ENCODE measurements around the gene CLNS1A. TPM values are rescaled to one million over a fixed set of nuclear protein-coding genes. Genes with fewer than 3 reads are reported as not detected.

Gene CLNS1A
- total RNA-seq: 66.9 TPM
- 100 to 1,000 TPM in 3 of 4 donors, 10 to 100 TPM in 1; 92.2 to 131 (median 117) TPM for polyA plus RNA-seq

- H3K9me3 ChIP-seq (ENCODE audit: control insufficient read depth in 2 of 2, low read length in 2 of 2): peaks cover 0 to 3% of the 10 kb centered on the region in 2 experiments
- Mint-ChIP-seq H3K4me3 (peak within 1 kb of the TSS; percentile 85 to 96 (median 94)), H3K27ac (peak within 1 kb of the TSS; percentile 92 to 94 (median 93)), H3K4me1 (peaks cover 15 to 44% (median 29%) of the 10 kb centered on the region in 4 donors), H3K27me3 (peaks cover 16% of the 10 kb centered on the region), H3K36me3 (peaks cover 11% of the 10 kb centered on the region), H3K9me3 (peaks cover 0 to 4% (median 2%) of the 10 kb centered on the region in 7 donors)
- DNase-seq (peak; percentile 58 to 91 (median 77)), ATAC-seq (ENCODE audit: low read depth in 2 of 2) (peak; percentile 99 to 100)
- peak within 1 kb of the TSS; percentile 65 for H3K27ac ChIP-seq (ENCODE audit: insufficient read depth, low read length, poor library complexity, severe bottlenecking)
- H3K36me3 ChIP-seq (ENCODE audit: control insufficient read depth, insufficient read depth, low read length): peaks cover 1% of the 10 kb centered on the region
- peaks cover 22% of the 10 kb centered on the region for H3K4me1 ChIP-seq (ENCODE audit: control insufficient read depth, insufficient read depth, low read length, poor library complexity, severe bottlenecking)
- peaks cover 3% of the 10 kb centered on the region for H3K27me3 ChIP-seq (ENCODE audit: control insufficient read depth, insufficient read depth, low read length)
- peak within 1 kb of the TSS; percentile 93 for H3K4me3 ChIP-seq (ENCODE audit: low read depth, low read length)
Measured at GRCh38 chr11:77637345-77638165, at the start of gene CLNS1A. CLNS1A (minus strand) TSS chr11:77637794; CDS start chr11:77637714, 80 bp downstream.

- H3K9me3 Mint-ChIP-seq: no peaks in the 10 kb centered on the region
- no peak for DNase-seq
Measured at GRCh38 chr11:77687088-77687487, 49.5 kb upstream of the CLNS1A start.

GRCh38 chr11:77677138-77677537, 39.5 kb upstream of the CLNS1A start:
- ATAC-seq (ENCODE audit: low read depth in 2 of 2) (no peak), DNase-seq (no peak)
- Mint-ChIP-seq H3K27me3 (no peaks in the 10 kb centered on the region), H3K4me3 (no peak overlapping the region), H3K27ac (peak overlapping the region in 1 of 3 donors; percentile 55), H3K9me3 (peaks cover 0 to 1% (median 0%) of the 10 kb centered on the region in 7 donors), H3K36me3 (peaks cover 56% of the 10 kb centered on the region), H3K4me1 (peaks cover 0 to 9% (median under 1%) of the 10 kb centered on the region in 4 donors)
- no peak overlapping the region for H3K4me3 ChIP-seq (ENCODE audit: low read depth, low read length)
- H3K27me3 ChIP-seq (ENCODE audit: control insufficient read depth, insufficient read depth, low read length): no peaks in the 10 kb centered on the region
- no peaks in the 10 kb centered on the region for H3K4me1 ChIP-seq (ENCODE audit: control insufficient read depth, insufficient read depth, low read length, poor library complexity, severe bottlenecking)
- H3K27ac ChIP-seq (ENCODE audit: insufficient read depth, low read length, poor library complexity, severe bottlenecking): no peak overlapping the region
- H3K36me3 ChIP-seq (ENCODE audit: control insufficient read depth, insufficient read depth, low read length): peaks cover 90% of the 10 kb centered on the region
- H3K9me3 ChIP-seq (ENCODE audit: control insufficient read depth in 2 of 2, low read length in 2 of 2): no peaks in the 10 kb centered on the region

More at GRCh38 chr11:77687088-77687487, 49.5 kb upstream of the CLNS1A start:
- H3K27me3 Mint-ChIP-seq: no peaks in the 10 kb centered on the region
- Histone ChIP-seq H3K9me3 (ENCODE audit: control insufficient read depth in 2 of 2, low read length in 2 of 2) (no peaks in the 10 kb centered on the region), H3K4me1 (ENCODE audit: control insufficient read depth, insufficient read depth, low read length, poor library complexity, severe bottlenecking) (no peaks in the 10 kb centered on the region), H3K27ac (ENCODE audit: insufficient read depth, low read length, poor library complexity, severe bottlenecking) (no peak overlapping the region), H3K4me3 (ENCODE audit: low read depth, low read length) (no peak overlapping the region), H3K27me3 (ENCODE audit: control insufficient read depth, insufficient read depth, low read length) (no peaks in the 10 kb centered on the region), H3K36me3 (ENCODE audit: control insufficient read depth, insufficient read depth, low read length) (peaks cover 72% of the 10 kb centered on the region)
- no peak overlapping the region for H3K27ac Mint-ChIP-seq
- H3K4me3 Mint-ChIP-seq: no peak overlapping the region
- H3K4me1 Mint-ChIP-seq: peaks cover 0 to 9% (median under 1%) of the 10 kb centered on the region in 4 donors
- H3K36me3 Mint-ChIP-seq: peaks cover 54% of the 10 kb centered on the region
- ATAC-seq (ENCODE audit: low read depth in 2 of 2): no peak

- Mint-ChIP-seq H3K9me3 (peaks cover 0 to 1% (median 0%) of the 10 kb centered on the region in 7 donors), H3K27me3 (no peaks in the 10 kb centered on the region), H3K4me3 (no peak overlapping the region), H3K4me1 (peaks cover 0 to 9% (median 1%) of the 10 kb centered on the region in 4 donors), H3K27ac (peak overlapping the region in 1 of 3 donors; percentile 29), H3K36me3 (peaks cover 65% of the 10 kb centered on the region)
- ATAC-seq (ENCODE audit: low read depth in 2 of 2) (no peak), DNase-seq (no peak)
- peaks cover 91% of the 10 kb centered on the region for H3K36me3 ChIP-seq (ENCODE audit: control insufficient read depth, insufficient read depth, low read length)
- H3K4me1 ChIP-seq (ENCODE audit: control insufficient read depth, insufficient read depth, low read length, poor library complexity, severe bottlenecking): no peaks in the 10 kb centered on the region
- no peak overlapping the region for H3K27ac ChIP-seq (ENCODE audit: insufficient read depth, low read length, poor library complexity, severe bottlenecking)
- no peak overlapping the region for H3K4me3 ChIP-seq (ENCODE audit: low read depth, low read length)
- no peaks in the 10 kb centered on the region for H3K27me3 ChIP-seq (ENCODE audit: control insufficient read depth, insufficient read depth, low read length)
- H3K9me3 ChIP-seq (ENCODE audit: control insufficient read depth in 2 of 2, low read length in 2 of 2): no peaks in the 10 kb centered on the region
Measured at GRCh38 chr11:77672264-77672663, 34.7 kb upstream of the CLNS1A start.

- peaks cover 54% of the 10 kb centered on the region for H3K36me3 Mint-ChIP-seq
Measured at GRCh38 chr11:77669848-77670511, 32.4 kb upstream of the CLNS1A start.

GRCh38 chr11:77668760-77669159, 31.2 kb upstream of the CLNS1A start:
- H3K36me3 ChIP-seq (ENCODE audit: control insufficient read depth, insufficient read depth, low read length): peaks cover 84% of the 10 kb centered on the region
- no peak overlapping the region for H3K27ac Mint-ChIP-seq
- H3K27ac ChIP-seq (ENCODE audit: insufficient read depth, low read length, poor library complexity, severe bottlenecking): no peak overlapping the region
- H3K27me3 ChIP-seq (ENCODE audit: control insufficient read depth, insufficient read depth, low read length): no peaks in the 10 kb centered on the region
- no peak for ATAC-seq (ENCODE audit: low read depth in 2 of 2)
- H3K4me1 Mint-ChIP-seq: peaks cover 0 to 5% (median 0%) of the 10 kb centered on the region in 4 donors
- H3K4me3 ChIP-seq (ENCODE audit: low read depth, low read length): no peak overlapping the region
- no peaks in the 10 kb centered on the region for H3K4me1 ChIP-seq (ENCODE audit: control insufficient read depth, insufficient read depth, low read length, poor library complexity, severe bottlenecking)
- H3K36me3 Mint-ChIP-seq: peaks cover 50% of the 10 kb centered on the region
- no peak overlapping the region for H3K4me3 Mint-ChIP-seq
- H3K9me3 Mint-ChIP-seq: peaks cover 0 to 1% (median 0%) of the 10 kb centered on the region in 7 donors
- no peaks in the 10 kb centered on the region for H3K9me3 ChIP-seq (ENCODE audit: control insufficient read depth in 2 of 2, low read length in 2 of 2)
- no peaks in the 10 kb centered on the region for H3K27me3 Mint-ChIP-seq
- no peak for DNase-seq

More at GRCh38 chr11:77669848-77670511, 32.4 kb upstream of the CLNS1A start:
- H3K27ac Mint-ChIP-seq: no peak overlapping the region
- DNase-seq: no peak
- H3K4me1 Mint-ChIP-seq: peaks cover 0 to 6% (median 0%) of the 10 kb centered on the region in 4 donors
- Histone ChIP-seq H3K36me3 (ENCODE audit: control insufficient read depth, insufficient read depth, low read length) (peaks cover 90% of the 10 kb centered on the region), H3K9me3 (ENCODE audit: control insufficient read depth in 2 of 2, low read length in 2 of 2) (no peaks in the 10 kb centered on the region), H3K4me3 (ENCODE audit: low read depth, low read length) (no peak overlapping the region), H3K27ac (ENCODE audit: insufficient read depth, low read length, poor library complexity, severe bottlenecking) (no peak overlapping the region), H3K27me3 (ENCODE audit: control insufficient read depth, insufficient read depth, low read length) (no peaks in the 10 kb centered on the region), H3K4me1 (ENCODE audit: control insufficient read depth, insufficient read depth, low read length, poor library complexity, severe bottlenecking) (no peaks in the 10 kb centered on the region)
- no peak overlapping the region for H3K4me3 Mint-ChIP-seq
- peaks cover 0 to 1% (median 0%) of the 10 kb centered on the region in 7 donors for H3K9me3 Mint-ChIP-seq
- no peaks in the 10 kb centered on the region for H3K27me3 Mint-ChIP-seq
- no peak for ATAC-seq (ENCODE audit: low read depth in 2 of 2)

GRCh38 chr11:77665240-77665965, 27.8 kb upstream of the CLNS1A start:
- H3K27me3 Mint-ChIP-seq: no peaks in the 10 kb centered on the region
- Histone ChIP-seq H3K27ac (ENCODE audit: insufficient read depth, low read length, poor library complexity, severe bottlenecking) (no peak overlapping the region), H3K27me3 (ENCODE audit: control insufficient read depth, insufficient read depth, low read length) (no peaks in the 10 kb centered on the region), H3K9me3 (ENCODE audit: control insufficient read depth in 2 of 2, low read length in 2 of 2) (no peaks in the 10 kb centered on the region), H3K4me1 (ENCODE audit: control insufficient read depth, insufficient read depth, low read length, poor library complexity, severe bottlenecking) (no peaks in the 10 kb centered on the region), H3K4me3 (ENCODE audit: low read depth, low read length) (no peak overlapping the region), H3K36me3 (ENCODE audit: control insufficient read depth, insufficient read depth, low read length) (peaks cover 57% of the 10 kb centered on the region)
- H3K4me1 Mint-ChIP-seq: peaks cover 0 to 5% (median 0%) of the 10 kb centered on the region in 4 donors
- DNase-seq (no peak), ATAC-seq (ENCODE audit: low read depth in 2 of 2) (no peak)
- no peak overlapping the region for H3K4me3 Mint-ChIP-seq
- H3K27ac Mint-ChIP-seq: no peak overlapping the region
- H3K36me3 Mint-ChIP-seq: peaks cover 33% of the 10 kb centered on the region
- H3K9me3 Mint-ChIP-seq: no peaks in the 10 kb centered on the region

Measured in CD4-positive, CD25-positive, alpha-beta regulatory T cell (primary cell).